H9 (cell line): ENCODE measurements around the gene AKIP1. TPM values are rescaled to one million over a fixed set of nuclear protein-coding genes. Genes with fewer than 3 reads are reported as not detected.
A peak's percentile ranks its signal among the peaks of the same experiment; 100 is the strongest.

Experiments used
- DNase-seq: peaks from one replicate; pipeline ENCODE4 v3.0.0-alpha.2; 2017
- H2AFZ ChIP-seq: one replicate; pipeline ENCODE4 v1.6.1; 2013; ENCODE audit warnings: mild to moderate bottlenecking, low read length, control low read depth, moderate library complexity
- H2AK5ac ChIP-seq: 2 replicates; pipeline ENCODE4 v1.6.1; 2013; ENCODE audit warnings: low read length, control low read depth, mixed read lengths; ENCODE audit not compliant: insufficient read length
- H2BK120ac ChIP-seq: one replicate; pipeline ENCODE4 v1.6.1; 2013; ENCODE audit warnings: low read depth, mild to moderate bottlenecking, low read length, control low read depth, inconsistent platforms; ENCODE audit not compliant: poor library complexity, severe bottlenecking
- H2BK12ac ChIP-seq: 2 replicates; pipeline ENCODE4 v1.6.1; 2013; ENCODE audit warnings: low read length, control low read depth, mixed read lengths, low read depth; ENCODE audit not compliant: insufficient read length
- H2BK15ac ChIP-seq: 2 replicates; pipeline ENCODE4 v1.6.1; 2013; ENCODE audit warnings: low read depth, low read length, control low read depth
- H2BK20ac ChIP-seq: one replicate; pipeline ENCODE4 v1.6.1; 2013; ENCODE audit warnings: low read depth, mild to moderate bottlenecking, low read length, control low read depth, inconsistent platforms; ENCODE audit not compliant: poor library complexity, severe bottlenecking
- H2BK5ac ChIP-seq: 2 replicates; pipeline ENCODE4 v1.6.1; 2013; ENCODE audit warnings: low read length, control low read depth, mixed read lengths; ENCODE audit not compliant: insufficient read length
- H3K14ac ChIP-seq: 2 replicates; pipeline ENCODE4 v1.6.1; 2013; ENCODE audit warnings: low read length, control low read depth; ENCODE audit not compliant: insufficient read depth
- H3K18ac ChIP-seq: 2 replicates; pipeline ENCODE4 v1.6.1; 2013; ENCODE audit warnings: low read depth, mild to moderate bottlenecking, mixed read lengths, low read length, control low read depth; ENCODE audit not compliant: insufficient read length
- H3K23ac ChIP-seq: 2 replicates; pipeline ENCODE4 v1.6.1; 2013; ENCODE audit warnings: low read length, control low read depth, mixed read lengths, low read depth; ENCODE audit not compliant: insufficient read length
- H3K23me2 ChIP-seq: 2 replicates; pipeline ENCODE4 v1.6.1; 2013; ENCODE audit warnings: low read depth, mild to moderate bottlenecking, mixed read lengths, low read length, control low read depth; ENCODE audit not compliant: insufficient read length, poor library complexity, severe bottlenecking
- H3K27ac ChIP-seq: 2 replicates; pipeline ENCODE4 v1.5.1; 2013; ENCODE audit warnings: low read length, control low read depth, mixed read lengths, low read depth; ENCODE audit not compliant: insufficient read length
- H3K27me3 ChIP-seq: 2 replicates; pipeline ENCODE4 v1.6.1; 2013; ENCODE audit warnings: low read length, control low read depth, inconsistent platforms; ENCODE audit not compliant: insufficient read depth
- H3K4ac ChIP-seq: 2 replicates; pipeline ENCODE4 v1.6.1; 2013; ENCODE audit warnings: low read depth, mild to moderate bottlenecking, control low read depth, inconsistent platforms, low read length, moderate library complexity
- H3K4me1 ChIP-seq: 2 replicates; pipeline ENCODE4 v1.6.1; 2013; ENCODE audit warnings: low read length, control low read depth, inconsistent platforms; ENCODE audit not compliant: insufficient read depth
- H3K4me2 ChIP-seq: 2 replicates; pipeline ENCODE4 v1.6.1; 2013; ENCODE audit warnings: low read length, control low read depth, mixed read lengths; ENCODE audit not compliant: insufficient read length, insufficient read depth
- H3K56ac ChIP-seq: 2 replicates; pipeline ENCODE4 v1.6.1; 2013; ENCODE audit warnings: low read depth, mild to moderate bottlenecking, mixed read lengths, low read length, control low read depth; ENCODE audit not compliant: insufficient read length
- H3K79me1 ChIP-seq: 2 replicates; pipeline ENCODE4 v1.6.1; 2013; ENCODE audit warnings: low read depth, mild to moderate bottlenecking, moderate library complexity, low read length, control low read depth, inconsistent platforms; ENCODE audit not compliant: insufficient read depth, poor library complexity, severe bottlenecking
- H3K79me2 ChIP-seq: 2 replicates; pipeline ENCODE4 v1.6.1; 2013; ENCODE audit warnings: low read length, control low read depth, inconsistent platforms; ENCODE audit not compliant: insufficient read depth
- H3K9ac ChIP-seq: 2 replicates; pipeline ENCODE4 v1.6.1; 2013; ENCODE audit warnings: low read length, control low read depth, mixed read lengths; ENCODE audit not compliant: insufficient read length; ENCODE audit errors: extremely low read depth
- H3K9me3 ChIP-seq: one replicate; pipeline ENCODE4 v1.6.1; 2013; ENCODE audit warnings: low read depth, low read length, inconsistent platforms; ENCODE audit not compliant: control insufficient read depth
- H3T11ph ChIP-seq: one replicate; pipeline ENCODE4 v1.6.1; 2013; ENCODE audit warnings: mild to moderate bottlenecking, low read length, control low read depth, inconsistent platforms
- H4K20me1 ChIP-seq: one replicate; pipeline ENCODE4 v1.6.1; 2013; ENCODE audit not compliant: control insufficient read depth, insufficient read length, insufficient read depth
- H4K5ac ChIP-seq: 2 replicates; pipeline ENCODE4 v1.6.1; 2013; ENCODE audit warnings: low read depth, mild to moderate bottlenecking, mixed read lengths, low read length, control low read depth; ENCODE audit not compliant: insufficient read length
- H4K8ac ChIP-seq: replicated peaks from 2 replicates; pipeline ENCODE4 v1.6.1; 2013; ENCODE audit warnings: low read length, control low read depth, mixed read lengths, low read depth; ENCODE audit not compliant: insufficient read length
- H4K91ac ChIP-seq: 2 replicates; pipeline ENCODE4 v1.6.1; 2013; ENCODE audit warnings: low read depth, mild to moderate bottlenecking, moderate library complexity, mixed read lengths, low read length, control low read depth; ENCODE audit not compliant: insufficient read length
- H3K27ac Mint-ChIP-seq, 3 experiments: 2 replicates in 2 of 3; 3 replicates in 1 of 3; pipeline ENCODE4 v1.8.0; 2020 to 2021; ENCODE audit warnings: mixed read lengths in 3 of 3, mild to moderate bottlenecking in 1 of 3, moderate library complexity in 1 of 3
- H3K27me3 Mint-ChIP-seq: 2 replicates; pipeline ENCODE4 v1.8.0; 2021; ENCODE audit warnings: low read depth, mild to moderate bottlenecking, moderate library complexity, mixed read lengths
- H3K36me3 Mint-ChIP-seq, 3 experiments: 2 replicates in 2 of 3; 3 replicates in 1 of 3; pipeline ENCODE4 v1.8.0; 2020 to 2021; ENCODE audit warnings: low read depth in 3 of 3, mixed read lengths in 3 of 3; ENCODE audit not compliant: insufficient read depth in 1 of 3
- H3K4me1 Mint-ChIP-seq, 2 experiments: 2 replicates each; pipeline ENCODE4 v1.8.0; 2020; ENCODE audit warnings: mixed read lengths in 2 of 2
- H3K4me3 Mint-ChIP-seq, 2 experiments: 2 replicates in 1 of 2; 3 replicates in 1 of 2; pipeline ENCODE4 v1.8.0; 2020 to 2021; ENCODE audit warnings: mild to moderate bottlenecking in 2 of 2, mixed read lengths in 2 of 2, moderate library complexity in 1 of 2
- H3K9me3 Mint-ChIP-seq, 2 experiments: 2 replicates in 1 of 2; 3 replicates in 1 of 2; pipeline ENCODE4 v1.8.0; 2020; ENCODE audit warnings: mild to moderate bottlenecking in 2 of 2, mixed read lengths in 2 of 2, moderate library complexity in 1 of 2
- CTCF ChIP-seq: fragments of 200-600 bp; sonication (generic); conservative IDR thresholded peaks from 3 replicates; pipeline ENCODE4 v1.8.0; 2021; ENCODE audit warnings: antibody characterized with exemption, mild to moderate bottlenecking
- WGBS: extraction: QIAGEN DNeasy Blood & Tissue Kit; methylation state at CpG from one replicate; pipeline ENCODE4 v1.1.7; 2013; ENCODE audit warnings: missing lambda C conversion rate, low lambda C conversion rate, mixed read lengths; ENCODE audit not compliant: insufficient read length; ENCODE audit errors: extremely low coverage; 5-methylcytosine and 5-hydroxymethylcytosine counted together
- total RNA-seq: library from RNA; stranded (reverse); gene quantifications from 2 replicates; pipeline ENCODE4 v1.2.1, GENCODE V29; 2021

The AKIP1 gene
- total RNA-seq, 1 experiment from 2014 or later = 21.0 TPM

DNA sequence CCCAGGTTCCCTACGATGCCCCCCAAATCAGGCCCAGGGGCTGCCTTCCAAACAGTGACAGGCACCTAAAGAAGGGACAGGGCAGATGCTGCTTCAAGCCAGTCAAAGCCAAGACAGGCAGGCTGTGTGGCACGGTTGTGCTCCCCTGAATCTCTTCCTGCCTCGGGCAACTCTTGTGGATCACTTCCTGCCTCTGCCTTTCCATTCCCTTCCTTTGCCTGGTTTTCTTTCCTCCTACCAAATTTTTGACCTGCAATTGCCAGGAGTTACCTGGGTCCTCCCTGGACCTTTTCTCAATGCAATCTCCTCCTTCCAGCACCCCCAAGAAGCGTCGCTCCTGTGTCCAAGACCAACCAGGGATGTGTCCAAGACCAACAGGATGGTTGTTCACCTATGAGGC, 16.2 kb downstream of the AKIP1 start:
- H4K8ac ChIP-seq = no peak overlapping the region
- H4K20me1 ChIP-seq = no peaks in the 10 kb centered on the region
- H2BK120ac ChIP-seq = no peak overlapping the region
- no peak overlapping the region for H4K5ac ChIP-seq
- no peaks in the 10 kb centered on the region for H3K23me2 ChIP-seq
- no peaks in the 10 kb centered on the region for H3K9me3 ChIP-seq
- H2BK20ac ChIP-seq = no peak overlapping the region
- no peak overlapping the region for H3K14ac ChIP-seq
- H2AK5ac ChIP-seq = no peak overlapping the region
- no peak for TF ChIP-seq CTCF
- H3T11ph ChIP-seq = no peak overlapping the region
- Mint-ChIP-seq H3K4me3 (no peak overlapping the region), H3K9me3 (no peaks in the 10 kb centered on the region), H3K4me1 (peaks cover 0 to 2% of the 10 kb centered on the region in 2 experiments; a peak in 2 of 4 replicates), H3K27me3 (peaks cover 1% of the 10 kb centered on the region; the same call in 1 of the 2 replicates), H3K27ac (peak overlapping the region in 2 of 3 experiments; percentile 20 to 80; a peak in 1 of 7 replicates), H3K36me3 (peaks cover 6 to 12% (median 8%) of the 10 kb centered on the region in 3 experiments; a peak in 4 of 7 replicates)
- no peak overlapping the region for H3K27ac ChIP-seq
- H3K9ac ChIP-seq = no peak overlapping the region
- no peak overlapping the region for H3K4me2 ChIP-seq
- no peak overlapping the region for H3K18ac ChIP-seq
- no peak for DNase-seq
- H3K56ac ChIP-seq = no peak overlapping the region
- no peak overlapping the region for H2BK5ac ChIP-seq
- no peak overlapping the region for H2AFZ ChIP-seq
- no peak overlapping the region for H3K23ac ChIP-seq
- H2BK12ac ChIP-seq = no peak overlapping the region
- no peak overlapping the region for H2BK15ac ChIP-seq
- no peaks in the 10 kb centered on the region for H3K79me1 ChIP-seq
- H3K4ac ChIP-seq = no peak overlapping the region
- no peak overlapping the region for H4K91ac ChIP-seq
- H3K79me2 ChIP-seq = no peaks in the 10 kb centered on the region
- no CpG with 5 or more reads among the region's 5 CpGs for WGBS
- H3K27me3 ChIP-seq = no peaks in the 10 kb centered on the region
- H3K4me1 ChIP-seq = 0 out of 2 replicates have a peak, but pooled peaks cover 1% of the 10 kb centered on the region
